H1 (cell line): ENCODE data around the gene CDCP1. TPM values are rescaled to one million over a fixed set of nuclear protein-coding genes. Genes with fewer than 3 reads are reported as not detected.

ENCODE experiments used
- CTCF ChIA-PET: fragments of 300-600 bp; sonication (Branson Sonifier 250); formaldehyde crosslinking; loops from one replicate; lab custom pipeline; 2021; ENCODE audit not compliant: partially characterized antibody; lab: Charles Lee
- POLR2A ChIA-PET: fragments of 300-600 bp; sonication (Branson Sonifier 250); formaldehyde crosslinking; loops from one replicate; lab custom pipeline; 2021; ENCODE audit warnings: inconsistent platforms; ENCODE audit not compliant: partially characterized antibody; lab: Charles Lee
- DNase-seq, 2 experiments: peaks; one replicate each; pipeline versions ENCODE4 v3.0.0 to v3.0.0-alpha.2; 2010 to 2022; ENCODE audit warnings: low spot score in 2 of 2, low read depth in 1 of 2, mixed read lengths in 1 of 2
- FAIRE-seq: peaks from 2 replicates; lab custom pipeline; 2011; peaks lifted over from hg19 to GRCh38; lab: Jason Lieb, UNC
- H2AFZ ChIP-seq: 2 replicates; pipeline ENCODE4 v1.8.1; 2012; ENCODE audit warnings: low read length, inconsistent platforms
- H2AK5ac ChIP-seq: 2 replicates; pipeline ENCODE4 v1.6.1; 2013; ENCODE audit warnings: low read depth, low read length
- H2BK120ac ChIP-seq: replicated peaks from 2 replicates; pipeline ENCODE3; 2013; ENCODE audit warnings: low read depth, low read length, inconsistent platforms
- H2BK12ac ChIP-seq: 2 replicates; pipeline ENCODE4 v1.6.1; 2013; ENCODE audit warnings: low read depth, low read length
- H2BK15ac ChIP-seq: 2 replicates; pipeline ENCODE4 v1.6.1; 2013; ENCODE audit warnings: low read length
- H2BK20ac ChIP-seq: 2 replicates; pipeline ENCODE4 v1.6.1; 2013; ENCODE audit warnings: low read length
- H2BK5ac ChIP-seq: 2 replicates; pipeline ENCODE4 v1.6.1; 2013; ENCODE audit warnings: low read depth, low read length
- H3K14ac ChIP-seq: 2 replicates; pipeline ENCODE4 v1.6.1; 2013; ENCODE audit warnings: inconsistent platforms; ENCODE audit not compliant: insufficient read length
- H3K18ac ChIP-seq: 2 replicates; pipeline ENCODE4 v1.6.1; 2013; ENCODE audit warnings: low read length; ENCODE audit errors: extremely low read depth
- H3K23ac ChIP-seq: 2 replicates; pipeline ENCODE4 v1.6.1; 2013; ENCODE audit warnings: inconsistent platforms; ENCODE audit not compliant: insufficient read length
- H3K23me2 ChIP-seq: 2 replicates; pipeline ENCODE4 v1.6.1; 2013; ENCODE audit warnings: low read depth, low read length
- H3K27ac ChIP-seq: 2 replicates; pipeline ENCODE4 v1.6.1; 2011; ENCODE audit warnings: low read depth, low read length, inconsistent platforms
- H3K27me3 ChIP-seq, 4 experiments: replicated peaks in 1 of 4; 1 replicate in 1 of 4; 2 replicates in 3 of 4; pipeline versions ENCODE4 v1.6.1 to v1.8.1; 2011 to 2013; ENCODE audit warnings: low read length in 3 of 4, mild to moderate bottlenecking in 3 of 4, inconsistent platforms in 2 of 4, mixed read lengths in 2 of 4, moderate library complexity in 1 of 4; ENCODE audit not compliant: control insufficient read depth in 3 of 4, insufficient read depth in 3 of 4; ENCODE audit errors: extremely low read depth in 1 of 4
- H3K36me3 ChIP-seq, 4 experiments: 2 replicates each; pipeline versions ENCODE4 v1.6.1 to v1.8.1; 2011 to 2013; ENCODE audit warnings: mild to moderate bottlenecking in 4 of 4, low read length in 3 of 4, moderate library complexity in 2 of 4, control low read depth in 1 of 4, inconsistent platforms in 1 of 4; ENCODE audit not compliant: insufficient read depth in 4 of 4, control insufficient read depth in 2 of 4
- H3K4ac ChIP-seq: replicated peaks from 2 replicates; pipeline ENCODE3; 2013; ENCODE audit warnings: low read length, low read depth, mixed read lengths, inconsistent platforms; ENCODE audit not compliant: insufficient read length
- H3K4me1 ChIP-seq, 4 experiments: replicated peaks in 1 of 4; 1 replicate in 1 of 4; 2 replicates in 3 of 4; pipeline versions ENCODE4 v1.6.1 to v1.8.1; 2011 to 2013; ENCODE audit warnings: low read length in 3 of 4, inconsistent platforms in 2 of 4, mixed read lengths in 1 of 4; ENCODE audit not compliant: insufficient read depth in 4 of 4, control insufficient read depth in 3 of 4
- H3K4me2 ChIP-seq, 2 experiments: 2 replicates each; pipeline versions ENCODE4 v1.6.1 to v1.8.1; 2011 to 2013; ENCODE audit warnings: low read depth in 2 of 2, low read length in 2 of 2, control low read depth in 1 of 2, inconsistent platforms in 1 of 2, mild to moderate bottlenecking in 1 of 2; ENCODE audit not compliant: insufficient read depth in 1 of 2
- H3K4me3 ChIP-seq, 4 experiments: fragments of 200-600, 300-600 bp in 1 of 4; sonication (generic), shearing (Covaris generic), sonication (Bioruptor Twin) in 1 of 4; 2 replicates each; pipeline versions ENCODE4 v1.5.1 to v1.8.1; 2011 to 2016; ENCODE audit warnings: low read length in 4 of 4, low read depth in 3 of 4, control low read depth in 2 of 4, inconsistent platforms in 2 of 4, mild to moderate bottlenecking in 2 of 4, mixed read lengths in 1 of 4, moderate library complexity in 1 of 4; ENCODE audit not compliant: insufficient read depth in 2 of 4; ENCODE audit errors: extremely low read depth in 1 of 4
- H3K56ac ChIP-seq: replicated peaks from 2 replicates; pipeline ENCODE3; 2013; ENCODE audit warnings: low read depth, mild to moderate bottlenecking, mixed read lengths, low read length, inconsistent platforms; ENCODE audit not compliant: insufficient read length
- H3K79me1 ChIP-seq: 2 replicates; pipeline ENCODE4 v1.6.1; 2013; ENCODE audit warnings: low read depth, low read length, control low read depth
- H3K79me2 ChIP-seq, 2 experiments: 2 replicates each; pipeline versions ENCODE4 v1.6.1 to v1.8.1; 2012 to 2013; ENCODE audit warnings: low read length in 2 of 2, mild to moderate bottlenecking in 2 of 2, inconsistent platforms in 1 of 2; ENCODE audit not compliant: insufficient read depth in 2 of 2, control insufficient read depth in 1 of 2
- H3K9ac ChIP-seq, 4 experiments: replicated peaks in 1 of 4; 1 replicate in 1 of 4; 2 replicates in 3 of 4; pipeline versions ENCODE4 v1.6.1 to v1.8.1; 2011 to 2013; ENCODE audit warnings: low read depth in 3 of 4, low read length in 3 of 4, control low read depth in 2 of 4, mild to moderate bottlenecking in 2 of 4, moderate library complexity in 2 of 4, inconsistent platforms in 1 of 4; ENCODE audit errors: extremely low read depth in 1 of 4
- H3K9me3 ChIP-seq, 2 experiments: 2 replicates each; pipeline versions ENCODE4 v1.6.1 to v1.8.1; 2012 to 2013; ENCODE audit warnings: mild to moderate bottlenecking in 2 of 2, moderate library complexity in 2 of 2, control low read depth in 1 of 2, inconsistent platforms in 1 of 2, low read depth in 1 of 2, low read length in 1 of 2, mixed read lengths in 1 of 2; ENCODE audit not compliant: insufficient read depth in 2 of 2
- H4K20me1 ChIP-seq, 2 experiments: replicated peaks in 1 of 2; 2 replicates each; pipeline versions ENCODE3 to v1.8.1; 2011 to 2013; ENCODE audit warnings: inconsistent platforms in 2 of 2, low read length in 2 of 2, mild to moderate bottlenecking in 1 of 2; ENCODE audit not compliant: insufficient read depth in 2 of 2, control insufficient read depth in 1 of 2
- H4K5ac ChIP-seq: 2 replicates; pipeline ENCODE4 v1.6.1; 2013; ENCODE audit warnings: low read length, low read depth, mixed read lengths, inconsistent platforms; ENCODE audit not compliant: insufficient read length
- H4K8ac ChIP-seq: 2 replicates; pipeline ENCODE4 v1.8.0; 2013; ENCODE audit warnings: mild to moderate bottlenecking, moderate library complexity, low read length, inconsistent platforms; ENCODE audit not compliant: insufficient read depth; ENCODE audit errors: extremely low read depth
- H4K91ac ChIP-seq: replicated peaks from 2 replicates; pipeline ENCODE3; 2013; ENCODE audit warnings: low read length, mixed read lengths, inconsistent platforms; ENCODE audit not compliant: insufficient read length
- BCL11A ChIP-seq, 2 experiments: IDR thresholded peaks; one replicate each; pipeline ENCODE4 v1.6.1; 2011; ENCODE audit warnings: low read depth in 2 of 2, low read length in 2 of 2, mild to moderate bottlenecking in 2 of 2
- CHD2 ChIP-seq: IDR thresholded peaks from 2 replicates; pipeline ENCODE4 v1.6.1; 2012; ENCODE audit warnings: low read length, improper control_type of control experiment
- EZH2 ChIP-seq: fragments of 200-600 bp; sonication (generic); IDR thresholded peaks from 2 replicates; pipeline ENCODE4 v1.7.1; 2012; ENCODE audit warnings: low read depth, mild to moderate bottlenecking, moderate library complexity, low read length, inconsistent platforms; ENCODE audit not compliant: severe bottlenecking
- HDAC6 ChIP-seq: IDR thresholded peaks from one replicate; pipeline ENCODE4 v1.7.1; 2012; ENCODE audit warnings: low read depth, mild to moderate bottlenecking, inconsistent platforms, low read length, moderate library complexity
- KDM1A ChIP-seq: fragments of 200-600, 300-600 bp; sonication (generic); IDR thresholded peaks from 2 replicates; pipeline ENCODE4 v1.7.1; 2016; ENCODE audit warnings: mild to moderate bottlenecking, low read length, borderline replicate concordance
- KDM4A ChIP-seq: IDR thresholded peaks from one replicate; pipeline ENCODE4 v1.7.1; 2012; ENCODE audit warnings: low read depth, mild to moderate bottlenecking, moderate library complexity, low read length, inconsistent platforms; ENCODE audit not compliant: severe bottlenecking
- MAFK ChIP-seq: IDR thresholded peaks from 2 replicates; pipeline ENCODE4 v1.6.1; 2012; ENCODE audit warnings: low read depth, mild to moderate bottlenecking, improper control_type of control experiment, low read length
- NANOG ChIP-seq: IDR thresholded peaks from 2 replicates; pipeline ENCODE4 v1.6.1; 2011; ENCODE audit warnings: low read length, low read depth, mild to moderate bottlenecking, inconsistent platforms; ENCODE audit not compliant: insufficient read depth, poor library complexity, severe bottlenecking
- NRF1 ChIP-seq: IDR thresholded peaks from 2 replicates; pipeline ENCODE4 v1.6.1; 2011; ENCODE audit warnings: mild to moderate bottlenecking, low read depth, low read length, improper control_type of control experiment
- PHF8 ChIP-seq: fragments of 200-600 bp; sonication (generic); conservative IDR thresholded peaks from 2 replicates; pipeline ENCODE4 v1.7.1; 2012; ENCODE audit warnings: low read depth, mild to moderate bottlenecking, inconsistent platforms, low read length, moderate library complexity
- SP2 ChIP-seq: IDR thresholded peaks from 2 replicates; pipeline ENCODE4 v1.6.1; 2012; ENCODE audit warnings: mild to moderate bottlenecking, low read length, inconsistent platforms
- SUZ12 ChIP-seq: fragments of 200-600 bp; sonication (generic); IDR thresholded peaks from 2 replicates; pipeline ENCODE4 v1.6.1; 2012; ENCODE audit warnings: mild to moderate bottlenecking, inconsistent platforms, low read length, moderate library complexity, mixed read lengths
- WGBS, 2 experiments: shearing (Covaris generic) in 1 of 2; methylation state at CpG; one replicate each; pipeline versions ENCODE4 v1.1.6 to v1.1.7; 2013 to 2015; ENCODE audit warnings: low lambda C conversion rate in 2 of 2, mixed read lengths in 2 of 2, inconsistent platforms in 1 of 2, low coverage in 1 of 2, missing lambda C conversion rate in 1 of 2; ENCODE audit not compliant: insufficient replicate concordance in 2 of 2, insufficient coverage in 1 of 2, insufficient read length in 1 of 2; ENCODE audit errors: extremely low coverage in 1 of 2, missing lambda C conversion rate in 1 of 2; 5-methylcytosine and 5-hydroxymethylcytosine counted together
- polyA plus RNA-seq, 7 experiments: library from polyadenylated mRNA; depleted of rRNA in 3 of 7; stranded (reverse) in 5 of 7; unstranded in 2 of 7; fragments of >200 nt in 5 of 7; fragments of 200-250 nt in 2 of 7; gene quantifications; 1 replicate in 5 of 7; 2 replicates in 1 of 7; 4 replicates in 1 of 7; pipeline versions ENCODE4 v1.2.1 to v1.2.3, GENCODE V29; 2011 to 2013; ENCODE audit warnings: missing spikeins in 2 of 7, mixed read lengths in 2 of 7
- total RNA-seq: library from RNA; stranded (reverse); fragmentation: NEBNext Ultra II Directional; extraction: Animal tissue kit (Norgen Biotek cat#: 25700); gene quantifications from 2 replicates; pipeline ENCODE4 v1.2.1, GENCODE V29; 2021
- TF ChIP-seq, protein P1 (sequence below): IDR thresholded peaks from 2 replicates; pipeline ENCODE4 v1.6.1; 2012; ENCODE audit warnings: inconsistent platforms
- TF ChIP-seq, protein P2 (sequence below): IDR thresholded peaks from 2 replicates; pipeline ENCODE4 v1.6.1; 2012; ENCODE audit warnings: inconsistent platforms

CDCP1 gene
- total and polyA plus RNA-seq, 2 of the 8 experiments (the other 6 are each of a cell fraction or from before 2014, with no cell fraction given) = 10.0 to 23.3 TPM

DNA sequence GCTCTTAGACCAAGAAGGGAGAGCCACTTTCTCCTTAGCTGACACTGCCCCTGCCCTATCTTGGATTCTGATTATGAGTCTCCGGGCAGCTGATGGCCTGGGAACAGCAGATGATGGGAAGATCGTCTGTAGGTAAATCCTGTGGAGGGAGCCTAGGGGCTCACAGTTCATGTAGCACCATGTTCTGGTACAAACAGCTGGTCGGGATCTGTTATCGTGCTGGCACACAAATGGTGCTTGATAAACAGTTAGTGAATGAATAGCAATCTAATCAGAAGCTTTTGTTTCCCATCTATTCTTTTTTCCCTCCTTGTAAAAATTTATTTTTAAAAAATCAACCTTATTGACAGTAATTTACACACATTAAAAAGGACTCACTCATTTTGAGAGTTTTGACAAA, 26.8 kb downstream of the CDCP1 start:
- H3K36me3 ChIP-seq = no peaks in the 10 kb centered on the region; a peak in 1 of 8 replicates
- no peak overlapping the region for H2BK120ac ChIP-seq
- H2AFZ ChIP-seq = no peak overlapping the region
- H3K56ac ChIP-seq = no peak overlapping the region
- no peak overlapping the region for H3K14ac ChIP-seq
- H2BK12ac ChIP-seq = no peak overlapping the region
- H3K23ac ChIP-seq = no peak overlapping the region
- H3K27ac ChIP-seq = no peak overlapping the region
- H3K4ac ChIP-seq = no peak overlapping the region
- no peaks in the 10 kb centered on the region for H3K27me3 ChIP-seq
- no peak overlapping the region for H4K91ac ChIP-seq
- H4K5ac ChIP-seq = no peak overlapping the region
- POLR2A ChIA-PET = no interaction called here
- FAIRE-seq (no peak), DNase-seq (no peak)
- no peak overlapping the region for H2BK15ac ChIP-seq
- no peak overlapping the region for H2BK20ac ChIP-seq
- no peak overlapping the region for H4K8ac ChIP-seq
- H3K4me1 ChIP-seq = no peaks in the 10 kb centered on the region
- WGBS, 2 experiments = 83% methylated on average over 4 of the region's 4 CpGs; no CpG with 5 or more reads in 1 of the 2 experiments
- H3K79me1 ChIP-seq = no peaks in the 10 kb centered on the region
- no peaks in the 10 kb centered on the region for H3K79me2 ChIP-seq
- no peak overlapping the region for H3K18ac ChIP-seq
- H2AK5ac ChIP-seq = no peak overlapping the region
- H3K9me3 ChIP-seq = no peaks in the 10 kb centered on the region
- H3K9ac ChIP-seq = no peak overlapping the region
- CTCF ChIA-PET = interaction anchor here (1.1 to 1.4 kb wide), 3 partner anchors 9 to 91 kb away, joined by 3 to 4 read pairs (median 4); no protein-coding TSS in a partner anchor
- H3K4me2 ChIP-seq = no peak overlapping the region
- no peaks in the 10 kb centered on the region for H3K23me2 ChIP-seq
- no peak overlapping the region for H3K4me3 ChIP-seq
- no peak overlapping the region for H2BK5ac ChIP-seq
- no peaks in the 10 kb centered on the region for H4K20me1 ChIP-seq
- TF ChIP-seq, protein P1, sequence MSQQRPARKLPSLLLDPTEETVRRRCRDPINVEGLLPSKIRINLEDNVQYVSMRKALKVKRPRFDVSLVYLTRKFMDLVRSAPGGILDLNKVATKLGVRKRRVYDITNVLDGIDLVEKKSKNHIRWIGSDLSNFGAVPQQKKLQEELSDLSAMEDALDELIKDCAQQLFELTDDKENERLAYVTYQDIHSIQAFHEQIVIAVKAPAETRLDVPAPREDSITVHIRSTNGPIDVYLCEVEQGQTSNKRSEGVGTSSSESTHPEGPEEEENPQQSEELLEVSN = no peak
- TF ChIP-seq PHF8 (no peak), MAFK (no peak), KDM4A (no peak), EZH2 (no peak), HDAC6 (no peak), CHD2 (no peak), NANOG (no peak), BCL11A (IDR thresholded peaks at IDR 0.05; ENCODE audit: low read depth in 2 of 2, low read length in 2 of 2) (no peak), SUZ12 (no peak), KDM1A (no peak), NRF1 (no peak), SP2 (no peak)
- TF ChIP-seq, protein P2, sequence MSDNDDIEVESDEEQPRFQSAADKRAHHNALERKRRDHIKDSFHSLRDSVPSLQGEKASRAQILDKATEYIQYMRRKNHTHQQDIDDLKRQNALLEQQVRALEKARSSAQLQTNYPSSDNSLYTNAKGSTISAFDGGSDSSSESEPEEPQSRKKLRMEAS = no peak
